Activated B cell treated with CpG ODN at 0.5 μM for 24 hours (primary cell): ENCODE results near the gene UBE2Q1. TPM values are rescaled to one million over a fixed set of nuclear protein-coding genes. Genes with fewer than 3 reads are reported as not detected.

Experiments
- ATAC-seq: fragments of 200-7000 bp; cut with Tn5 transposase; one replicate; pipeline ENCODE4 v1.10.0; 2021; ENCODE audit warnings: low read depth, mild to moderate bottlenecking, moderate library complexity
- CTCF ChIA-PET: fragments of 350-600 bp; sonication (Branson Sonifier 250); formaldehyde crosslinking; loops from one replicate; lab custom pipeline; 2021; ENCODE audit warnings: antibody characterized with exemption; lab: Charles Lee
- POLR2A ChIA-PET: fragments of 350-600 bp; sonication (Branson Sonifier 250); formaldehyde crosslinking; loops from one replicate; lab custom pipeline; 2021; ENCODE audit warnings: antibody characterized with exemption; lab: Charles Lee
- DNase-seq: peaks from one replicate; pipeline ENCODE4 v3.0.0; 2022
- H3K27ac Mint-ChIP-seq: one replicate; pipeline ENCODE4 v1.8.0; 2020; ENCODE audit warnings: mixed read lengths
- H3K27me3 Mint-ChIP-seq: one replicate; pipeline ENCODE4 v1.8.0; 2021; ENCODE audit warnings: mixed read lengths
- H3K36me3 Mint-ChIP-seq: one replicate; pipeline ENCODE4 v1.8.0; 2021; ENCODE audit warnings: low read depth, mixed read lengths
- H3K4me1 Mint-ChIP-seq: one replicate; pipeline ENCODE4 v1.8.0; 2021; ENCODE audit warnings: mixed read lengths
- H3K4me3 Mint-ChIP-seq: one replicate; pipeline ENCODE4 v1.8.0; 2020; ENCODE audit warnings: mild to moderate bottlenecking, mixed read lengths
- H3K9me3 Mint-ChIP-seq: one replicate; pipeline ENCODE4 v1.8.0; 2020; ENCODE audit warnings: mixed read lengths
- intact Hi-C: fragments of 100-400 bp; cut with micrococcal nuclease; formaldehyde crosslinking; loops from one replicate; pipeline ENCODE4 v1.15.1; 2024
- total RNA-seq: library from RNA; stranded (reverse); gene quantifications from 2 replicates; pipeline ENCODE4 v1.2.3, GENCODE V29; 2022
- TF ChIP-seq, protein P1 (sequence below): fragments of 200-600 bp; IDR thresholded peaks from one replicate; pipeline ENCODE4 v1.8.0; 2022; ENCODE audit warnings: antibody characterized with exemption, mild to moderate bottlenecking

Gene UBE2Q1
- total RNA-seq, 1 donor from 2014 or later, result 104 TPM

DNA sequence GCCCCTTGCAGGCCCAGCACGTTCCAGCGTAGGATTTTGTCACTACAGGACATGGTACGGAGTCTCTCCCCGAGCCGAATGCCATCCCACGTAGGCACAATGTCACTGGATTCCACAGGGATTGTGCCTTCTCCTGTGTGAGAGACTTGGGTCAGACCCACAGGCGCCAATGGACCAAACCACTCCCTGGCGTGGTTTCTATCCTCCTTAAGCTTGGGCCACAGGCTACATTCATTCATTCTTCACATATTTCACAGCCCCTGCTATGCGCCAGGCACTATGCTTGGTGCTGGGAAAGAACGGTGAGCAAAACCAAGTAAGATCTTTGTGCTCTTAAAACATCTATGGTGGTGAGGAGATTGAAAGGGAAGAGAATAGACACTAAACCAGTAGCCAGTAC, 27.8 kb upstream of the UBE2Q1 start:
- peaks cover 96% of the 10 kb centered on the region for H3K36me3 Mint-ChIP-seq
- ChIA-PET POLR2A (no interaction called here), CTCF (no interaction called here)
- DNase-seq, result no peak
- no peak overlapping the region for H3K4me3 Mint-ChIP-seq
- no peaks in the 10 kb centered on the region for H3K27me3 Mint-ChIP-seq
- no peak for ATAC-seq
- intact Hi-C loops, result no loop called here
- peaks cover 20% of the 10 kb centered on the region for H3K4me1 Mint-ChIP-seq
- H3K9me3 Mint-ChIP-seq, result no peaks in the 10 kb centered on the region
- no peak overlapping the region for H3K27ac Mint-ChIP-seq
- TF ChIP-seq, protein P1, sequence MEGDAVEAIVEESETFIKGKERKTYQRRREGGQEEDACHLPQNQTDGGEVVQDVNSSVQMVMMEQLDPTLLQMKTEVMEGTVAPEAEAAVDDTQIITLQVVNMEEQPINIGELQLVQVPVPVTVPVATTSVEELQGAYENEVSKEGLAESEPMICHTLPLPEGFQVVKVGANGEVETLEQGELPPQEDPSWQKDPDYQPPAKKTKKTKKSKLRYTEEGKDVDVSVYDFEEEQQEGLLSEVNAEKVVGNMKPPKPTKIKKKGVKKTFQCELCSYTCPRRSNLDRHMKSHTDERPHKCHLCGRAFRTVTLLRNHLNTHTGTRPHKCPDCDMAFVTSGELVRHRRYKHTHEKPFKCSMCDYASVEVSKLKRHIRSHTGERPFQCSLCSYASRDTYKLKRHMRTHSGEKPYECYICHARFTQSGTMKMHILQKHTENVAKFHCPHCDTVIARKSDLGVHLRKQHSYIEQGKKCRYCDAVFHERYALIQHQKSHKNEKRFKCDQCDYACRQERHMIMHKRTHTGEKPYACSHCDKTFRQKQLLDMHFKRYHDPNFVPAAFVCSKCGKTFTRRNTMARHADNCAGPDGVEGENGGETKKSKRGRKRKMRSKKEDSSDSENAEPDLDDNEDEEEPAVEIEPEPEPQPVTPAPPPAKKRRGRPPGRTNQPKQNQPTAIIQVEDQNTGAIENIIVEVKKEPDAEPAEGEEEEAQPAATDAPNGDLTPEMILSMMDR, result no peak

DNA sequence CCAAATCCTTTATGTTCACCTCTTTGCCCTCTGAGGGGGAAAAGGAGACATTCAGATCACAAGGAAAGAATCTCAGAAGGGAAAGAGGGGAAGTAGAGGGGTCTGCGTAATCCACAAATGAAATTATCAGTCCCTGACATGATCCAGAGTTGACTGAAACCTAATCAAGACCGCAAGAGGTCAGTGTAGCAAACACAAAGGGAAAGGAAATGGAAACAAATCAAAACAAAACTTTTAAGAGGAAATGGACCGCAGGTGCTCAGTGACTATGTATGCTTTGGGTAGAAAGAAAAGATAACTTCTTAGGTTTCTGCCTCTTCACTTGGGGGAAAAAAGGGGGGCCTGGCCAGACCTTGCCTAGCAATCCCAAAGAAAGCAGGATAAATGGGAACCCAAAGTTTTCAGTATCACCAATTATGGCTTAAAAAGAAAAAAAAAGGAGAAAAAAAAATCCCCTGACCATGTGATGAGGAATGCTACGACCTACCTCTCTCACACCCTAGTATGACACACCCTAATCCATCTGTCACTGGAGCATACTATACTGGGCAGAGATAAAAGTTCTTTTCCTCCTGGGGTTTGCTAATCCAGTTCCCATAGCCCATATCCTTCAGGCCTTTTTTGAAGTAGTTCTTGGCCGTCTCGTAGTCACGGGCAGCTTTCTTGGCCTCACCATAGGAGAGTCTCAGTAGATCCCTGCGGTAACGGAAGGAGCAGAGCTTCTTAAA, 26.0 kb upstream of the UBE2Q1 start:
- Mint-ChIP-seq H3K4me1 (peaks cover 20% of the 10 kb centered on the region), H3K27ac (peak overlapping the region; percentile 78), H3K27me3 (no peaks in the 10 kb centered on the region), H3K36me3 (peaks cover 98% of the 10 kb centered on the region), H3K9me3 (no peaks in the 10 kb centered on the region), H3K4me3 (no peak overlapping the region)
- POLR2A ChIA-PET, result interaction anchor here (0.8 kb wide), 1 partner anchor 359 kb away, joined by 3 read pairs; no protein-coding TSS in a partner anchor
- CTCF ChIA-PET, result interaction anchor here (0.9 kb wide), 1 partner anchor 85 kb away, joined by 3 read pairs; no protein-coding TSS in a partner anchor
- ATAC-seq (peak; percentile 66), DNase-seq (no peak)
- intact Hi-C loops, result no loop called here
- TF ChIP-seq, protein P1, result no peak

DNA sequence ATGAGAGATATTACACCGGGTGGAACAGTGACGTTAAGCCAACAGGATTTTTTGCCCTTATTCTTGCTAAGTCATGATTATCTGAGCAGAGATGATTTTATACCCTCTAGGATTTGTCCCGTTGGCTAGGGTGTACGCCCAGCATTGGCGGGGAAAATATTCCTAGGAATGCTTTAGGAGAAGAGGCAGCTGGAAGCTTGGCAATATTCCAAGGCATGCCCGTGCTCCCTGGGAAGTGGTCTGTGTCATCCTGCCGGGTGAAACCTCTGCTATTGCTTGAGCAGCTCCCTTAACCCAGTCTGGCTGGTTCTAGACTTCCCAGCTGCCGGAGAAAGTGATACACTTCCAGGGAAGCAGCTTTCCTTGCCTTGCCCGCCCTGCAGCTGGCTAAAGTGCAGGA, 25.3 kb upstream of the UBE2Q1 start:
- peaks cover 98% of the 10 kb centered on the region for H3K36me3 Mint-ChIP-seq
- peak overlapping the region; percentile 78 for H3K27ac Mint-ChIP-seq
- H3K4me1 Mint-ChIP-seq, result peaks cover 20% of the 10 kb centered on the region
- H3K4me3 Mint-ChIP-seq, result no peak overlapping the region
- intact Hi-C loops, result no loop called here
- ATAC-seq (no peak), DNase-seq (no peak)
- H3K27me3 Mint-ChIP-seq, result no peaks in the 10 kb centered on the region
- POLR2A ChIA-PET, result no interaction called here
- H3K9me3 Mint-ChIP-seq, result no peaks in the 10 kb centered on the region
- TF ChIP-seq, protein P1, result no peak
- CTCF ChIA-PET, result no interaction called here

GRCh38 chr1:154582885-154583284, 24.4 kb upstream of the UBE2Q1 start:
- TF ChIP-seq, protein P1, result no peak
- no peaks in the 10 kb centered on the region for H3K9me3 Mint-ChIP-seq
- peak overlapping the region; percentile 78 for H3K27ac Mint-ChIP-seq
- no peak for ATAC-seq
- H3K4me1 Mint-ChIP-seq, result peaks cover 20% of the 10 kb centered on the region
- POLR2A ChIA-PET, result no interaction called here
- peaks cover 96% of the 10 kb centered on the region for H3K36me3 Mint-ChIP-seq
- intact Hi-C loops, result no loop called here
- CTCF ChIA-PET, result no interaction called here
- no peaks in the 10 kb centered on the region for H3K27me3 Mint-ChIP-seq
- no peak for DNase-seq
- H3K4me3 Mint-ChIP-seq, result no peak overlapping the region

DNA sequence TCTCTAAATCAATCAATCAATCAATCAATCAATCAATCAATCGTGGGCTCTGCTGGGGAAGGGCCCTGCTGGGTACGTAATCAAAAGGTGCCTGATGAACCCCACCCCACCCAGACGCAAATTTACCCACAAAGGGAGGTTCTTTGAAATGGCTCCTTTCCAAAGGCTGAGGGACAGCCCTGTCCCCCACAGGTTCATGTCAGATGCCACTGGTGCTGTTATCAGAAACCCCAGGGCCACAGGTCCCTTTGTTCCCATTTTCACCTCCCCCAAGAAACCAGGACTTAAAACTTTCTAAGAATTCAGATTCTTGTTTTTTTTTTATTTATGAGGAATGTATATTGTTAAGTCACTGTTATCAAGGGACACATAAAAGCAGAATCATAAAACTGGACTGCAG, 23.3 kb upstream of the UBE2Q1 start:
- Mint-ChIP-seq H3K27me3 (no peaks in the 10 kb centered on the region), H3K4me3 (no peak overlapping the region), H3K9me3 (no peaks in the 10 kb centered on the region), H3K4me1 (peaks cover 20% of the 10 kb centered on the region), H3K36me3 (peaks cover 85% of the 10 kb centered on the region), H3K27ac (no peak overlapping the region)
- TF ChIP-seq, protein P1, result no peak
- DNase-seq (no peak), ATAC-seq (no peak)
- POLR2A ChIA-PET, result no interaction called here
- intact Hi-C loops, result no loop called here
- CTCF ChIA-PET, result no interaction called here
